PC-3 (cell line): ENCODE measurements around the gene PIGQ. TPM values are rescaled to one million over a fixed set of nuclear protein-coding genes. Genes with fewer than 3 reads are reported as not detected.

Source experiments
- ATAC-seq: fragments of 200-7000 bp; cut with Tn5 transposase; 2 replicates; pipeline ENCODE4 v1.9.1; 2020; ENCODE audit warnings: mild to moderate bottlenecking, moderate library complexity
- BruUV-seq: library from RNA; stranded (reverse); fragments of 400-500 nt; replicated peaks from 2 replicates; lab custom pipeline; 2021; lab: Mats Ljungman, UMichigan
- CTCF ChIA-PET: fragments of 300-600 bp; sonication (Branson Sonifier 250); formaldehyde crosslinking; loops from one replicate; lab custom pipeline; 2022; ENCODE audit warnings: antibody characterized with exemption; lab: Charles Lee
- POLR2A ChIA-PET: fragments of 300-600 bp; sonication (Branson Sonifier 250); formaldehyde crosslinking; loops from one replicate; lab custom pipeline; 2022; ENCODE audit warnings: antibody characterized with exemption; ENCODE audit not compliant: unreplicated experiment; lab: Charles Lee
- DNase-seq: peaks from one replicate; pipeline ENCODE4 v3.0.0-alpha.2; 2015
- H2AFZ ChIP-seq: fragments of 300-600 bp; sonication (generic); 2 replicates; pipeline ENCODE4 v1.6.0; 2016; ENCODE audit warnings: antibody characterized with exemption, low read length
- H3F3A ChIP-seq: fragments of 300-600 bp; sonication (generic); one replicate; pipeline ENCODE4 v1.6.0; 2017; ENCODE audit warnings: antibody characterized with exemption, low read length, control low read depth, mild to moderate bottlenecking; ENCODE audit not compliant: unreplicated experiment
- H3K27ac ChIP-seq: fragments of 300-600 bp; sonication (generic); 2 replicates; pipeline ENCODE4 v1.5.1; 2016; ENCODE audit warnings: mild to moderate bottlenecking, low read length
- H3K27me3 ChIP-seq: fragments of 300-600 bp; sonication (generic); 2 replicates; pipeline ENCODE4 v1.6.1; 2016; ENCODE audit warnings: low read length, mixed read lengths
- H3K36me3 ChIP-seq: fragments of 300-600 bp; sonication (generic); 2 replicates; pipeline ENCODE4 v1.6.1; 2016; ENCODE audit warnings: low read depth, mixed run types, low read length, mixed read lengths
- H3K4me1 ChIP-seq: fragments of 300-600 bp; sonication (generic); 2 replicates; pipeline ENCODE4 v1.5.1; 2016; ENCODE audit warnings: low read length; ENCODE audit not compliant: insufficient read depth
- H3K4me2 ChIP-seq: fragments of 300-600 bp; sonication (generic); 2 replicates; pipeline ENCODE4 v1.6.0; 2016; ENCODE audit warnings: low read length
- H3K4me3 ChIP-seq: fragments of 300-600 bp; sonication (generic); 2 replicates; pipeline ENCODE4 v1.5.1; 2016; ENCODE audit warnings: mild to moderate bottlenecking, low read length, mixed read lengths
- H3K79me2 ChIP-seq: fragments of 300-600 bp; sonication (generic); 2 replicates; pipeline ENCODE4 v1.6.1; 2017; ENCODE audit warnings: low read length, mixed read lengths
- H3K9ac ChIP-seq: fragments of 300-600 bp; sonication (generic); 2 replicates; pipeline ENCODE4 v1.6.0; 2016; ENCODE audit warnings: mild to moderate bottlenecking, low read length
- H3K9me2 ChIP-seq: fragments of 300-600 bp; sonication (generic); replicated peaks from 2 replicates; pipeline ENCODE4 v1.6.1; 2016; ENCODE audit warnings: mixed run types, low read length, mixed read lengths
- H3K9me3 ChIP-seq: fragments of 300-600 bp; sonication (generic); 2 replicates; pipeline ENCODE4 v1.6.1; 2016; ENCODE audit warnings: low read length, mixed read lengths
- H4K20me1 ChIP-seq: fragments of 300-600 bp; sonication (generic); 2 replicates; pipeline ENCODE4 v1.6.1; 2016; ENCODE audit warnings: low read length, mixed read lengths
- CTCF ChIP-seq: fragments of 300-600 bp; sonication (generic); conservative IDR thresholded peaks from 2 replicates; pipeline ENCODE4 v1.5.1; 2017; ENCODE audit warnings: antibody characterized with exemption, low read depth, mild to moderate bottlenecking, low read length
- EZH2 ChIP-seq: fragments of 300-600 bp; sonication (generic); IDR thresholded peaks from one replicate; pipeline ENCODE4 v1.6.1; 2017; ENCODE audit warnings: antibody characterized with exemption, mild to moderate bottlenecking, low read length; ENCODE audit not compliant: unreplicated experiment
- EZH2phosphoT487 ChIP-seq: fragments of 300-600 bp; sonication (generic); IDR thresholded peaks from 2 replicates; pipeline ENCODE4 v1.6.1; 2018; ENCODE audit warnings: mild to moderate bottlenecking, antibody characterized with exemption, low read length, borderline replicate concordance
- intact Hi-C: fragments of 100-400 bp; cut with micrococcal nuclease; formaldehyde crosslinking; loops from 2 replicates; pipeline ENCODE4 v1.9.0; 2023
- total RNA-seq: library from RNA; depleted of rRNA; stranded (reverse); fragments of >200 nt; gene quantifications from 2 replicates; pipeline ENCODE4 v1.2.3, GENCODE V29; 2014

The PIGQ gene
- total RNA-seq, 1 experiment from 2014 or later, result 36.0 TPM

- H3K79me2 ChIP-seq, result 0 out of 2 replicates have a peak, but pooled peaks cover 3% of the 10 kb centered on the region
- H3K9me2 ChIP-seq, result no peaks in the 10 kb centered on the region
- no peaks in the 10 kb centered on the region for H3K36me3 ChIP-seq
- no peaks in the 10 kb centered on the region for H4K20me1 ChIP-seq
- 0 out of 2 replicates have a peak overlapping the region, but pooled peaks have one; percentile 3 for H3K4me3 ChIP-seq
- H3K4me1 ChIP-seq, result peaks cover 21% of the 10 kb centered on the region
- H3K4me2 ChIP-seq, result peak overlapping the region; percentile 72
- no peaks in the 10 kb centered on the region for H3F3A ChIP-seq
- CTCF ChIA-PET, result no interaction called here
- TF ChIP-seq EZH2 (no peak), CTCF (no peak), EZH2phosphoT487 (no peak)
- no peak for DNase-seq
- H3K27me3 ChIP-seq, result no peaks in the 10 kb centered on the region
- POLR2A ChIA-PET, result no interaction called here
- ATAC-seq, result no peak
- H2AFZ ChIP-seq, result no peak overlapping the region
- peak overlapping the region; percentile 13; the same call in 1 of the 2 replicates for H3K27ac ChIP-seq
- intact Hi-C loops, result no loop called here
- no peaks in the 10 kb centered on the region for H3K9me3 ChIP-seq
- BruUV-seq, result no TSS peak
- H3K9ac ChIP-seq, result no peak overlapping the region
Observed at GRCh38 chr16:621526-622105, 51.8 kb downstream of the PIGQ start.

DNA sequence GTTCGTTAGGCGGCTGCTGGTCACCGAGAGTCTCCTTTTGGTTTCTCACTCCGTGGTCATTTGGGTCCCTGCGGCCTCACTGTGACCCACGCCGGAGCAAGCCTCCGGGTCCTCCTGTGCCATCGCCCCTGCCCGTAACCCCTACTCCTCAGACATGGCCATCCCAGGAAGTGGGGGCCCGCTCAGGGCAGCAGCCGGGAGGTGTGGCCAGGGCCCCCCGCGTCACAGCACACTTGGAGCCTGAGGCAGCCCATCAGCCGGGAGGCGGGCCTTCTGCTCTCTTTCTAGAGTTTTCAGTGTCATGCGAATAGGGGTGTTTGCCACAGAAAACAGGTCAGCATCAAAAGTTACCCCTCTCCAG is 53.1 kb downstream of the PIGQ start:
- Histone ChIP-seq H3K9ac (no peak overlapping the region), H3K4me2 (peak overlapping the region; percentile 72; the same call in 1 of the 2 replicates), H3K4me1 (peaks cover 31% of the 10 kb centered on the region), H2AFZ (no peak overlapping the region), H3K79me2 (0 out of 2 replicates have a peak, but pooled peaks cover 3% of the 10 kb centered on the region), H3K9me2 (no peaks in the 10 kb centered on the region), H3K36me3 (no peaks in the 10 kb centered on the region), H4K20me1 (no peaks in the 10 kb centered on the region), H3K4me3 (no peak overlapping the region), H3K9me3 (no peaks in the 10 kb centered on the region), H3K27ac (no peak overlapping the region), H3K27me3 (no peaks in the 10 kb centered on the region), H3F3A (no peaks in the 10 kb centered on the region)
- ChIA-PET POLR2A (no interaction called here), CTCF (no interaction called here)
- no peak for DNase-seq
- intact Hi-C loops, result no loop called here
- TF ChIP-seq EZH2 (no peak), EZH2phosphoT487 (no peak), CTCF (no peak)
- BruUV-seq, result no TSS peak
- ATAC-seq, result no peak

DNA sequence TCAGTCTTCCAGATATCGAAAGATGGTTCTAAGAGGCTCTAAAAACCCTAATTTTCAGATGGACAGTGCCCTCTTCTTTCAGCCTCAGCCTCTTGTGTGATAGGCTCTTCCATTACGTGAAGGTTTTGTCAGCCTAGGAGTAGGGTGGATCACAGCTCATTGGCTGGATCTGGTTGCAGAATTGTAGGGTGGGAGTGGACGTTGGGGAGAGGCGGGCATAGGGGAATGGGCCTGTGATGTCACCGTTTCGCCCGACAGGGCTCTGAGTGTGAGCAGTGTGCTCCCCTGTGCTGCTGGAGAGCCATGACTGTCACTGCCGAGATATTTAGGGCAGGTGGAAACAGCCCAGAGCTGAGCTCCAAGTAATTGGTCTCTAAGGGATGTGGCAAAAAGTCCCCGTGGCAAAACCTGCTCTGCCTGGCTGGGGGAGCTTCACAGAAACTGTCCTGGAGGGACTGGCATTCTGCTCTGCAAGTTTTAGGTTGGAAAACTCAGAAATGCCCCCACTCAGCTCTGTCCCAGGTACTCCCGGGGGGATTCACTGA is 54.8 kb downstream of the PIGQ start:
- BruUV-seq, result no TSS peak
- Histone ChIP-seq H3K9ac (no peak overlapping the region), H3K9me3 (no peaks in the 10 kb centered on the region), H2AFZ (no peak overlapping the region), H3K79me2 (0 out of 2 replicates have a peak, but pooled peaks cover 3% of the 10 kb centered on the region), H3K27ac (no peak overlapping the region), H4K20me1 (no peaks in the 10 kb centered on the region), H3K27me3 (no peaks in the 10 kb centered on the region), H3K4me2 (no peak overlapping the region), H3K9me2 (no peaks in the 10 kb centered on the region), H3K4me1 (peaks cover 31% of the 10 kb centered on the region), H3F3A (no peaks in the 10 kb centered on the region), H3K36me3 (no peaks in the 10 kb centered on the region), H3K4me3 (no peak overlapping the region)
- POLR2A ChIA-PET, result no interaction called here
- TF ChIP-seq CTCF (no peak), EZH2phosphoT487 (no peak), EZH2 (no peak)
- CTCF ChIA-PET, result no interaction called here
- ATAC-seq, result no peak
- intact Hi-C loops, result no loop called here
- no peak for DNase-seq
